ENCODE results near the gene MAD1L1. TPM values are rescaled to one million over a fixed set of nuclear protein-coding genes. Genes with fewer than 3 reads are reported as not detected.

Gene MAD1L1
- total RNA-seq, 1 experiment from 2014 or later = 43.8 TPM

DNA sequence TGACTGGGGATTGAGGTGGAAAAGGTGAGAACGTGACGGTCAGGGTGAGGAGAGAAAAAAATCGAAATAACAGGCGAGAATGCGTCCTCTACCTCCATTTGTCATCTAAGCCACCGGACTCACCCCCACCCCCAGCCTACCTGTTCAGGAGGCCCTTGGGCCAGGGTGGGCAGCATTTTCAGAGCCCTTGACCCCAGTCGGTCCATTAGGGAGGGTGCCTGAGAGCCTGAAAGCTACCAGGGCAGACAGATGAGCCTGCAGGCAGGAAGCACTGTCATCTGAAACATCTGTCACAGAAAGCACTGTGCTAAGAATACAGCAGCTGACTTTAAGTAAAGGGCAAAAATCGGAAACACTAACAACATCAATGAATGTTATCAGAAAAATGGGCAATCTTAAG lies 47.0 kb downstream of the MAD1L1 start:
- no peak for ATAC-seq
- Mint-ChIP-seq H3K4me1 (no peaks in the 10 kb centered on the region), H3K9me3 (peaks cover 29% of the 10 kb centered on the region), H3K27me3 (ENCODE audit: low read depth) (no peaks in the 10 kb centered on the region), H3K27ac (no peak overlapping the region), H3K4me3 (no peak overlapping the region), H3K36me3 (peaks cover 65% of the 10 kb centered on the region)
- no peak for TF ChIP-seq SP1 (CRISPR knock-in tag; conservative IDR thresholded peaks at IDR 0.05)
- CTCF ChIA-PET = interaction anchor here (2.0 kb wide), 1 partner anchor 9 kb away, joined by 6 read pairs; no protein-coding TSS in a partner anchor
- POLR2A ChIA-PET = no interaction called here
- DNase-seq (ENCODE audit: low spot score) = no peak

- Mint-ChIP-seq H3K4me1 (no peaks in the 10 kb centered on the region), H3K27me3 (ENCODE audit: low read depth) (no peaks in the 10 kb centered on the region), H3K4me3 (no peak overlapping the region), H3K9me3 (peaks cover 3% of the 10 kb centered on the region; the same call in 1 of the 2 replicates), H3K36me3 (peaks cover 35% of the 10 kb centered on the region), H3K27ac (no peak overlapping the region)
- ATAC-seq = no peak
- no peak for DNase-seq (ENCODE audit: low spot score)
- no peak for TF ChIP-seq SMAD4 (CRISPR knock-in tag; IDR thresholded peaks at IDR 0.05)
- ChIA-PET POLR2A (no interaction called here), CTCF (no interaction called here)
Observed at GRCh38 chr7:2182461-2182860, 50.3 kb downstream of the MAD1L1 start.

- Mint-ChIP-seq H3K36me3 (peaks cover 34% of the 10 kb centered on the region), H3K4me1 (no peaks in the 10 kb centered on the region), H3K4me3 (no peak overlapping the region), H3K27me3 (ENCODE audit: low read depth) (no peaks in the 10 kb centered on the region), H3K27ac (no peak overlapping the region), H3K9me3 (peaks cover 3% of the 10 kb centered on the region; the same call in 1 of the 2 replicates)
- DNase-seq (ENCODE audit: low spot score) (no peak), ATAC-seq (no peak)
- TF ChIP-seq ZNF671 (CRISPR knock-in tag; IDR thresholded peaks at IDR 0.05) = no peak
- no peak for TF ChIP-seq SP1 (CRISPR knock-in tag; conservative IDR thresholded peaks at IDR 0.05)
- TF ChIP-seq IRF2 (CRISPR knock-in tag; IDR thresholded peaks at IDR 0.05; ENCODE audit: borderline replicate concordance, low read depth) = no peak
- no peak for TF ChIP-seq CREB1 (CRISPR knock-in tag; IDR thresholded peaks at IDR 0.05)
- no peak for TF ChIP-seq ATF1 (CRISPR knock-in tag; IDR thresholded peaks at IDR 0.05)
- no peak for TF ChIP-seq ESRRA (CRISPR knock-in tag; IDR thresholded peaks at IDR 0.05; ENCODE audit: borderline replicate concordance)
- TF ChIP-seq CBFB (CRISPR knock-in tag; IDR thresholded peaks at IDR 0.05; ENCODE audit: low read depth) = no peak
- no peak for TF ChIP-seq ERG (CRISPR knock-in tag; IDR thresholded peaks at IDR 0.05)
- no peak for TF ChIP-seq PRRX2 (CRISPR knock-in tag; IDR thresholded peaks at IDR 0.05)
- no peak for TF ChIP-seq NFE2L1 (CRISPR knock-in tag; IDR thresholded peaks at IDR 0.05)
- TF ChIP-seq EMX1 (CRISPR knock-in tag; IDR thresholded peaks at IDR 0.05) = no peak
- TF ChIP-seq, protein P1, sequence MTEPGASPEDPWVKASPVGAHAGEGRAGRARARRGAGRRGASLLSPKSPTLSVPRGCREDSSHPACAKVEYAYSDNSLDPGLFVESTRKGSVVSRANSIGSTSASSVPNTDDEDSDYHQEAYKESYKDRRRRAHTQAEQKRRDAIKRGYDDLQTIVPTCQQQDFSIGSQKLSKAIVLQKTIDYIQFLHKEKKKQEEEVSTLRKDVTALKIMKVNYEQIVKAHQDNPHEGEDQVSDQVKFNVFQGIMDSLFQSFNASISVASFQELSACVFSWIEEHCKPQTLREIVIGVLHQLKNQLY (CRISPR knock-in tag; IDR thresholded peaks at IDR 0.05) = no peak
- TF ChIP-seq, protein P2, sequence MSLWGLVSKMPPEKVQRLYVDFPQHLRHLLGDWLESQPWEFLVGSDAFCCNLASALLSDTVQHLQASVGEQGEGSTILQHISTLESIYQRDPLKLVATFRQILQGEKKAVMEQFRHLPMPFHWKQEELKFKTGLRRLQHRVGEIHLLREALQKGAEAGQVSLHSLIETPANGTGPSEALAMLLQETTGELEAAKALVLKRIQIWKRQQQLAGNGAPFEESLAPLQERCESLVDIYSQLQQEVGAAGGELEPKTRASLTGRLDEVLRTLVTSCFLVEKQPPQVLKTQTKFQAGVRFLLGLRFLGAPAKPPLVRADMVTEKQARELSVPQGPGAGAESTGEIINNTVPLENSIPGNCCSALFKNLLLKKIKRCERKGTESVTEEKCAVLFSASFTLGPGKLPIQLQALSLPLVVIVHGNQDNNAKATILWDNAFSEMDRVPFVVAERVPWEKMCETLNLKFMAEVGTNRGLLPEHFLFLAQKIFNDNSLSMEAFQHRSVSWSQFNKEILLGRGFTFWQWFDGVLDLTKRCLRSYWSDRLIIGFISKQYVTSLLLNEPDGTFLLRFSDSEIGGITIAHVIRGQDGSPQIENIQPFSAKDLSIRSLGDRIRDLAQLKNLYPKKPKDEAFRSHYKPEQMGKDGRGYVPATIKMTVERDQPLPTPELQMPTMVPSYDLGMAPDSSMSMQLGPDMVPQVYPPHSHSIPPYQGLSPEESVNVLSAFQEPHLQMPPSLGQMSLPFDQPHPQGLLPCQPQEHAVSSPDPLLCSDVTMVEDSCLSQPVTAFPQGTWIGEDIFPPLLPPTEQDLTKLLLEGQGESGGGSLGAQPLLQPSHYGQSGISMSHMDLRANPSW (CRISPR knock-in tag; conservative IDR thresholded peaks at IDR 0.05; ENCODE audit: low read depth) = no peak
- TF ChIP-seq ARID4B (CRISPR knock-in tag; IDR thresholded peaks at IDR 0.05; ENCODE audit: borderline replicate concordance) = no peak
- TF ChIP-seq CDX4 (CRISPR knock-in tag; IDR thresholded peaks at IDR 0.05; ENCODE audit: borderline replicate concordance) = no peak
- no peak for TF ChIP-seq OVOL2 (CRISPR knock-in tag; IDR thresholded peaks at IDR 0.05; ENCODE audit: borderline replicate concordance)
- ChIA-PET POLR2A (no interaction called here), CTCF (no interaction called here)
Observed at GRCh38 chr7:2181077-2181854, 51.5 kb downstream of the MAD1L1 start.
